ENCODE data around the gene DEFB132.
"Not testable (repeated sequence)": the region's sequence is repeated elsewhere in the genome, so short reads cannot be mapped to it uniquely, and the experiment has no call there.

The DEFB132 gene

GRCh38 chr20:226958-227357 lies 30.6 kb upstream of the DEFB132 start, which contains the start of gene DEFB129:
DEFB129 (plus strand) TSS chr20:227258; CDS start chr20:227289, 31 bp downstream.
- Histone ChIP-seq H3K36me3 (ENCODE audit: control insufficient read depth, insufficient read depth, low read length) (no peaks in the 10 kb centered on the region), H3K4me3 (ENCODE audit: insufficient read depth, low read depth, low read length) (no peak within 1 kb of the TSS), H3K27me3 (ENCODE audit: control insufficient read depth, insufficient read depth, low read length, poor library complexity, severe bottlenecking) (peaks cover 15% of the 10 kb centered on the region), H3K27ac (ENCODE audit: insufficient read depth, low read depth, low read length, poor library complexity, severe bottlenecking) (no peak within 1 kb of the TSS), H3K4me1 (ENCODE audit: control insufficient read depth, insufficient read depth, low read length) (no peaks in the 10 kb centered on the region), H3K9me3 (ENCODE audit: control insufficient read depth, low read length) (no peaks in the 10 kb centered on the region)
- 86 to 87% methylated on average over 3 of the region's 3 CpGs for WGBS, 2 experiments

- no peaks in the 10 kb centered on the region for H3K36me3 ChIP-seq (ENCODE audit: control insufficient read depth, insufficient read depth, low read length)
- no peak overlapping the region for H3K27ac ChIP-seq (ENCODE audit: insufficient read depth, low read depth, low read length, poor library complexity, severe bottlenecking)
- 84 to 85% methylated on average over 2 to 3 of the region's 3 CpGs for WGBS, 2 experiments
- H3K4me3 ChIP-seq (ENCODE audit: insufficient read depth, low read depth, low read length): no peak overlapping the region
- H3K4me1 ChIP-seq (ENCODE audit: control insufficient read depth, insufficient read depth, low read length): no peaks in the 10 kb centered on the region
- peaks cover 10% of the 10 kb centered on the region for H3K27me3 ChIP-seq (ENCODE audit: control insufficient read depth, insufficient read depth, low read length, poor library complexity, severe bottlenecking)
- H3K9me3 ChIP-seq (ENCODE audit: control insufficient read depth, low read length): no peaks in the 10 kb centered on the region
These were observed 30.0 kb upstream of the DEFB132 start for GRCh38 chr20:227439-228105.

- no peak overlapping the region for H3K27ac ChIP-seq (ENCODE audit: insufficient read depth, low read depth, low read length, poor library complexity, severe bottlenecking)
These were observed 21.6 kb upstream of the DEFB132 start for GRCh38 chr20:235891-236290.

GRCh38 chr20:237489-237888 lies 20.0 kb upstream of the DEFB132 start:
- 87 to 88% methylated on average over 4 of the region's 4 CpGs for WGBS, 2 experiments
- Histone ChIP-seq H3K4me1 (ENCODE audit: control insufficient read depth, insufficient read depth, low read length) (no peaks in the 10 kb centered on the region), H3K9me3 (ENCODE audit: control insufficient read depth, low read length) (no peaks in the 10 kb centered on the region), H3K27me3 (ENCODE audit: control insufficient read depth, insufficient read depth, low read length, poor library complexity, severe bottlenecking) (peaks cover 6% of the 10 kb centered on the region), H3K4me3 (ENCODE audit: insufficient read depth, low read depth, low read length) (no peak overlapping the region), H3K27ac (ENCODE audit: insufficient read depth, low read depth, low read length, poor library complexity, severe bottlenecking) (no peak overlapping the region), H3K36me3 (ENCODE audit: control insufficient read depth, insufficient read depth, low read length) (no peaks in the 10 kb centered on the region)

More at GRCh38 chr20:235891-236290, 21.6 kb upstream of the DEFB132 start:
- no peaks in the 10 kb centered on the region for H3K27me3 ChIP-seq (ENCODE audit: control insufficient read depth, insufficient read depth, low read length, poor library complexity, severe bottlenecking)
- H3K9me3 ChIP-seq (ENCODE audit: control insufficient read depth, low read length): no peaks in the 10 kb centered on the region
- H3K4me1 ChIP-seq (ENCODE audit: control insufficient read depth, insufficient read depth, low read length): no peaks in the 10 kb centered on the region
- no peaks in the 10 kb centered on the region for H3K36me3 ChIP-seq (ENCODE audit: control insufficient read depth, insufficient read depth, low read length)
- H3K4me3 ChIP-seq (ENCODE audit: insufficient read depth, low read depth, low read length): no peak overlapping the region
- 71 to 85% methylated on average over 1 of the region's 1 CpG for WGBS, 2 experiments

GRCh38 chr20:237929-238328 lies 19.6 kb upstream of the DEFB132 start:
- Histone ChIP-seq H3K27me3 (ENCODE audit: control insufficient read depth, insufficient read depth, low read length, poor library complexity, severe bottlenecking) (peaks cover 10% of the 10 kb centered on the region), H3K27ac (ENCODE audit: insufficient read depth, low read depth, low read length, poor library complexity, severe bottlenecking) (no peak overlapping the region), H3K36me3 (ENCODE audit: control insufficient read depth, insufficient read depth, low read length) (no peaks in the 10 kb centered on the region), H3K4me3 (ENCODE audit: insufficient read depth, low read depth, low read length) (no peak overlapping the region), H3K4me1 (ENCODE audit: control insufficient read depth, insufficient read depth, low read length) (no peaks in the 10 kb centered on the region), H3K9me3 (ENCODE audit: control insufficient read depth, low read length) (no peaks in the 10 kb centered on the region)
- WGBS, 2 experiments: 87 to 90% methylated on average over 3 of the region's 3 CpGs

- H3K4me3 ChIP-seq (ENCODE audit: insufficient read depth, low read depth, low read length): no peak overlapping the region
- H3K9me3 ChIP-seq (ENCODE audit: control insufficient read depth, low read length): no peaks in the 10 kb centered on the region
- no peaks in the 10 kb centered on the region for H3K36me3 ChIP-seq (ENCODE audit: control insufficient read depth, insufficient read depth, low read length)
- H3K4me1 ChIP-seq (ENCODE audit: control insufficient read depth, insufficient read depth, low read length): no peaks in the 10 kb centered on the region
- 95% methylated on average over 2 of the region's 2 CpGs for WGBS, 2 experiments
- H3K27me3 ChIP-seq (ENCODE audit: control insufficient read depth, insufficient read depth, low read length, poor library complexity, severe bottlenecking): peaks cover 15% of the 10 kb centered on the region
- no peak overlapping the region for H3K27ac ChIP-seq (ENCODE audit: insufficient read depth, low read depth, low read length, poor library complexity, severe bottlenecking)
These were observed 14.6 kb upstream of the DEFB132 start for GRCh38 chr20:242905-243304.

GRCh38 chr20:251354-251753 lies 6.2 kb upstream of the DEFB132 start:
- no peaks in the 10 kb centered on the region for H3K9me3 ChIP-seq (ENCODE audit: control insufficient read depth, low read length)
- no peak overlapping the region for H3K27ac ChIP-seq (ENCODE audit: insufficient read depth, low read depth, low read length, poor library complexity, severe bottlenecking)
- H3K36me3 ChIP-seq (ENCODE audit: control insufficient read depth, insufficient read depth, low read length): no peaks in the 10 kb centered on the region
- no peak overlapping the region for H3K4me3 ChIP-seq (ENCODE audit: insufficient read depth, low read depth, low read length)
- no peaks in the 10 kb centered on the region for H3K4me1 ChIP-seq (ENCODE audit: control insufficient read depth, insufficient read depth, low read length)
- WGBS, 2 experiments: 21 to 22% methylated on average over 1 of the region's 2 CpGs
- H3K27me3 ChIP-seq (ENCODE audit: control insufficient read depth, insufficient read depth, low read length, poor library complexity, severe bottlenecking): peaks cover 13% of the 10 kb centered on the region

- H3K27ac ChIP-seq (ENCODE audit: insufficient read depth, low read depth, low read length, poor library complexity, severe bottlenecking): no peak overlapping the region
- 74 to 94% methylated on average over 2 of the region's 2 CpGs for WGBS, 2 experiments
- H3K9me3 ChIP-seq (ENCODE audit: control insufficient read depth, low read length): no peaks in the 10 kb centered on the region
- peaks cover 25% of the 10 kb centered on the region for H3K27me3 ChIP-seq (ENCODE audit: control insufficient read depth, insufficient read depth, low read length, poor library complexity, severe bottlenecking)
- H3K4me1 ChIP-seq (ENCODE audit: control insufficient read depth, insufficient read depth, low read length): no peaks in the 10 kb centered on the region
- no peaks in the 10 kb centered on the region for H3K36me3 ChIP-seq (ENCODE audit: control insufficient read depth, insufficient read depth, low read length)
- H3K4me3 ChIP-seq (ENCODE audit: insufficient read depth, low read depth, low read length): no peak overlapping the region
These were observed 4.7 kb upstream of the DEFB132 start for GRCh38 chr20:252801-253200.

GRCh38 chr20:253447-253846 lies 4.1 kb upstream of the DEFB132 start:
- not testable (repeated sequence) for H3K4me1 ChIP-seq (ENCODE audit: control insufficient read depth, insufficient read depth, low read length); H3K9me3 ChIP-seq (ENCODE audit: control insufficient read depth, low read length); H3K27ac ChIP-seq (ENCODE audit: insufficient read depth, low read depth, low read length, poor library complexity, severe bottlenecking); H3K4me3 ChIP-seq (ENCODE audit: insufficient read depth, low read depth, low read length); H3K36me3 ChIP-seq (ENCODE audit: control insufficient read depth, insufficient read depth, low read length)
- WGBS, 2 experiments: 63 to 76% methylated on average over 5 of the region's 6 CpGs
- H3K27me3 ChIP-seq (ENCODE audit: control insufficient read depth, insufficient read depth, low read length, poor library complexity, severe bottlenecking): peaks cover 31% of the 10 kb centered on the region

GRCh38 chr20:258269-258858 lies 840 bp downstream of the DEFB132 start:
- Histone ChIP-seq H3K36me3 (ENCODE audit: control insufficient read depth, insufficient read depth, low read length) (no peaks in the 10 kb centered on the region), H3K27me3 (ENCODE audit: control insufficient read depth, insufficient read depth, low read length, poor library complexity, severe bottlenecking) (peaks cover 34% of the 10 kb centered on the region), H3K27ac (ENCODE audit: insufficient read depth, low read depth, low read length, poor library complexity, severe bottlenecking) (no peak overlapping the region), H3K9me3 (ENCODE audit: control insufficient read depth, low read length) (no peaks in the 10 kb centered on the region), H3K4me1 (ENCODE audit: control insufficient read depth, insufficient read depth, low read length) (no peaks in the 10 kb centered on the region), H3K4me3 (ENCODE audit: insufficient read depth, low read depth, low read length) (no peak overlapping the region)
- WGBS, 2 experiments: 63 to 67% methylated on average over 4 of the region's 4 CpGs

All from ectodermal cell (in vitro differentiated cells).